BE2C (cell line): ENCODE measurements around the gene IFI27.

Experiments
- DNase-seq: peaks from one replicate; pipeline ENCODE4 v3.0.0-alpha.2; 2020
- H3K27me3 ChIP-seq: fragments of 250-450 bp; sonication (Bioruptor Pico); 2 replicates; pipeline ENCODE4 v1.5.1; 2020; ENCODE audit warnings: mild to moderate bottlenecking
- H3K36me3 ChIP-seq: fragments of 250-450 bp; sonication (Bioruptor Pico); 2 replicates; pipeline ENCODE4 v1.5.1; 2020; ENCODE audit warnings: mild to moderate bottlenecking
- H3K4me1 ChIP-seq: fragments of 250-450 bp; sonication (Bioruptor Pico); 2 replicates; pipeline ENCODE4 v1.5.1; 2020
- H3K4me3 ChIP-seq: 2 replicates; pipeline ENCODE4 v1.5.1; 2011; ENCODE audit warnings: low read depth, low read length
- H3K9me3 ChIP-seq: fragments of 250-450 bp; sonication (Bioruptor Pico); 2 replicates; pipeline ENCODE4 v1.5.1; 2020
- CTCF ChIP-seq: IDR thresholded peaks from 2 replicates; pipeline ENCODE4 v1.5.1; 2012; ENCODE audit warnings: mild to moderate bottlenecking, low read depth, low read length

IFI27 gene

DNA sequence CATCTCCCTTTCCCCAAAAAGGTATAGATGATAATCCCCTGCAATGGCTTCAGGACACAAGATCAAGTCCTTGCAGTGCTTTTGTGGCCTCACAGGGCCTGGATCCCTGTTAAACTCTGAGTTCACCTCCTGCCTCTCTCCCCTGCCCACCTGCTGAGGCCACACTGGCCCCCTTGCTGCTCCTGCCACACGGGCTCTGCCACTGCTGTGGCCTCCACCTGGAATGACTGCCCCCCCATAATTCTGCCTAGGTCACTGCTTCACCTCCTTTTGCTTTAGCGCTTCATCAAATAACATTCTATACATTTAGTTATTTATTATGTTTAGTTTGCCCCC is 653 bp upstream of the IFI27 start:
- Histone ChIP-seq H3K36me3 (no peaks in the 10 kb centered on the region), H3K9me3 (no peaks in the 10 kb centered on the region; the same call in 1 of the 2 replicates), H3K4me3 (no peak overlapping the region), H3K27me3 (no peaks in the 10 kb centered on the region), H3K4me1 (peaks cover 19% of the 10 kb centered on the region)
- no peak for DNase-seq
- TF ChIP-seq CTCF, result no peak

DNA sequence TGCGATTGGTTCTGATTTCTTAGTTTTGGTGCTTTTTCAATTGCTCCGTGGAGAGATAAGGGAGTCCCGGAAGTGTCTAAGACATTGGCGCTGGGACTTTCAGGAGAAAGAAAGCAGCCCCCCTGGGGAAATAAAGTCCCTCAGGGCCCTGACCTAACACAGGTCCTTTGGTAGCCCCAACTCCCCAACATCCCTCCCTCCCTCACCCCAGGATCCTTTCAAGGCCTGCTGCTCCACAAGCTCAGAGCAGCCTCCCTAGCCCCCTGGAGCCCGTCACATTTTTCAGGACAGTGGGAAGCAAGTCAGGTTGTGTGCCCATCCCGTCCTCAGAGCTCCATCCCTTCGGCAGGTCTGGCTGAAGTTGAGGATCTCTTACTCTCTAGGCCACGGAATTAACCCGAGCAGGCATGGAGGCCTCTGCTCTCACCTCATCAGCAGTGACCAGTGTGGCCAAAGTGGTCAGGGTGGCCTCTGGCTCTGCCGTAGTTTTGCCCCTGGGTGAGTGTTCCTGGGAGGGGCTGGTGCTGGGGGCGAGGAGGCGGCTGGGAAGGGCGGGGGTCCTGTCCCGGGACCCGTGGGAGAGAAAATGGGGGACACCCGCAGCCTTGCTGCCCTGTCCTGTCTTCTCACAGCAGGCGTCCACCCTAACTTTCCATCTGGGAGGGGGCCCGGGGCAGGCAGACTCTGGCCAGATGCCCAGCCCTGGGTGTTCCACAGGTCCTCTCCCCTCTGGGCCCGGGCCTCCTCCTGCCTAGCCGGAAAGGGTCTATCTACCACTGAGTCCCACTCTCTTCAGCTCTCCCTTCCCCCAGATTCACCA is 950 bp downstream of the IFI27 start:
- TF ChIP-seq CTCF, result no peak
- no peaks in the 10 kb centered on the region for H3K36me3 ChIP-seq
- no peak for DNase-seq
- no peak overlapping the region for H3K4me3 ChIP-seq
- no peaks in the 10 kb centered on the region for H3K27me3 ChIP-seq
- H3K9me3 ChIP-seq, result no peaks in the 10 kb centered on the region; the same call in 1 of the 2 replicates
- H3K4me1 ChIP-seq, result peaks cover 27% of the 10 kb centered on the region

- no peak for DNase-seq
- H3K27me3 ChIP-seq, result no peaks in the 10 kb centered on the region
- H3K4me1 ChIP-seq, result peaks cover 27% of the 10 kb centered on the region
- no peaks in the 10 kb centered on the region; the same call in 1 of the 2 replicates for H3K9me3 ChIP-seq
- H3K4me3 ChIP-seq, result no peak overlapping the region
- H3K36me3 ChIP-seq, result no peaks in the 10 kb centered on the region
- no peak for TF ChIP-seq CTCF
Observed at GRCh38 chr14:94112513-94113063, 2.1 kb downstream of the IFI27 start.

GRCh38 chr14:94113073-94113472 is 2.5 kb downstream of the IFI27 start:
- H3K4me3 ChIP-seq, result no peak overlapping the region
- H3K36me3 ChIP-seq, result no peaks in the 10 kb centered on the region
- no peak for DNase-seq
- no peak for TF ChIP-seq CTCF
- H3K27me3 ChIP-seq, result no peaks in the 10 kb centered on the region
- no peaks in the 10 kb centered on the region; the same call in 1 of the 2 replicates for H3K9me3 ChIP-seq
- H3K4me1 ChIP-seq, result peaks cover 27% of the 10 kb centered on the region

DNA sequence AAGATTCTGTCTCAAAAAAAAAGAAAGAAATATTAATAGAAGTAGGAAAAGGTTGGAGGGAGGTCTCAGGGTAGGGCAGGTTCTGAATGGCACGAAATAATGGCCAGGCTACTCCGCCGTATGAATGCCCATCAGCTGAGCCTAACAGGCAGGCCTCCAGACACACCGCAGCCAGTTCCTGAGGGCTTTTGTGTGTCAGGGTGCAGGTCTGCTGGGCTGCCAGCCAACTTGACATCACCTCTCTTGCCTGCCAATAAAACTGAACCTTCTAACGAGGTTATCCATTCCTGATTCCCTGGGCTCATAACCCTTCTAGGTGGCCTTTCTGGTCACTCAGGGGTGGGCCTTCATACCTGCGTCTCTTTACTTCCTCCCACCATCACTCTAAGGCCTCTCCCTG is 3.0 kb downstream of the IFI27 start:
- Histone ChIP-seq H3K4me1 (peaks cover 27% of the 10 kb centered on the region), H3K36me3 (no peaks in the 10 kb centered on the region), H3K27me3 (no peaks in the 10 kb centered on the region), H3K4me3 (no peak overlapping the region), H3K9me3 (no peaks in the 10 kb centered on the region)
- TF ChIP-seq CTCF, result no peak
- peak; percentile 81 for DNase-seq
